OCI-LY3 (cell line): Measurements from ENCODE around the gene PCBP1.

Experiments
- EZH2phosphoT487 ChIP-seq: fragments of 200-600 bp; shearing (Covaris generic); IDR thresholded peaks from 2 replicates; pipeline ENCODE4 v1.6.1; 2018; ENCODE audit warnings: antibody characterized with exemption, mixed run types, low read depth
- TF ChIP-seq, protein P1 (sequence below): fragments of 200-600, 300-600 bp; sonication (generic); IDR thresholded peaks from 2 replicates; pipeline ENCODE4 v1.5.1; 2014; ENCODE audit warnings: antibody characterized with exemption, low read length, low read depth

DNA sequence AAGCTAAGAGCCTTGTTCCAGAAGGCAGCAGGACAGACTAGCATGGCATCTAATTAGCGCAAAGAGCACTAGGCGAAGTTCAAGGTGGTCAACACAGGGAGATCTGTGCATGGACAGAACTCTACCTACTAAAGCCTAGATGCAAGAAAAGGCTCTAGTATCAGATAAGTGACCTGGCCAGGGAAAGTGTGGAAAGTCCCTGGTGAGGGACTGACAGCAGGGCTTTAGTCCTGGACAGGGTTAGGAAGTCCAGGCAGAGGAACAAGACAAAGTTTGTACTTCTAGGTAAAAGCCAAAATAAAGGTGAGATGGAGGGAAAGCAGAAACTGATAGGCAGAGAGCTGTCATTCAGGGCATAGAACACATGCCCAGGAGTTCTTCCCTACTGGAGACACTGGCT, 45.0 kb upstream of the PCBP1 start:
- TF ChIP-seq, protein P1, sequence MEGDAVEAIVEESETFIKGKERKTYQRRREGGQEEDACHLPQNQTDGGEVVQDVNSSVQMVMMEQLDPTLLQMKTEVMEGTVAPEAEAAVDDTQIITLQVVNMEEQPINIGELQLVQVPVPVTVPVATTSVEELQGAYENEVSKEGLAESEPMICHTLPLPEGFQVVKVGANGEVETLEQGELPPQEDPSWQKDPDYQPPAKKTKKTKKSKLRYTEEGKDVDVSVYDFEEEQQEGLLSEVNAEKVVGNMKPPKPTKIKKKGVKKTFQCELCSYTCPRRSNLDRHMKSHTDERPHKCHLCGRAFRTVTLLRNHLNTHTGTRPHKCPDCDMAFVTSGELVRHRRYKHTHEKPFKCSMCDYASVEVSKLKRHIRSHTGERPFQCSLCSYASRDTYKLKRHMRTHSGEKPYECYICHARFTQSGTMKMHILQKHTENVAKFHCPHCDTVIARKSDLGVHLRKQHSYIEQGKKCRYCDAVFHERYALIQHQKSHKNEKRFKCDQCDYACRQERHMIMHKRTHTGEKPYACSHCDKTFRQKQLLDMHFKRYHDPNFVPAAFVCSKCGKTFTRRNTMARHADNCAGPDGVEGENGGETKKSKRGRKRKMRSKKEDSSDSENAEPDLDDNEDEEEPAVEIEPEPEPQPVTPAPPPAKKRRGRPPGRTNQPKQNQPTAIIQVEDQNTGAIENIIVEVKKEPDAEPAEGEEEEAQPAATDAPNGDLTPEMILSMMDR: no peak
- no peak for TF ChIP-seq EZH2phosphoT487
